ENCODE data around the gene CAMKV.

DNA sequence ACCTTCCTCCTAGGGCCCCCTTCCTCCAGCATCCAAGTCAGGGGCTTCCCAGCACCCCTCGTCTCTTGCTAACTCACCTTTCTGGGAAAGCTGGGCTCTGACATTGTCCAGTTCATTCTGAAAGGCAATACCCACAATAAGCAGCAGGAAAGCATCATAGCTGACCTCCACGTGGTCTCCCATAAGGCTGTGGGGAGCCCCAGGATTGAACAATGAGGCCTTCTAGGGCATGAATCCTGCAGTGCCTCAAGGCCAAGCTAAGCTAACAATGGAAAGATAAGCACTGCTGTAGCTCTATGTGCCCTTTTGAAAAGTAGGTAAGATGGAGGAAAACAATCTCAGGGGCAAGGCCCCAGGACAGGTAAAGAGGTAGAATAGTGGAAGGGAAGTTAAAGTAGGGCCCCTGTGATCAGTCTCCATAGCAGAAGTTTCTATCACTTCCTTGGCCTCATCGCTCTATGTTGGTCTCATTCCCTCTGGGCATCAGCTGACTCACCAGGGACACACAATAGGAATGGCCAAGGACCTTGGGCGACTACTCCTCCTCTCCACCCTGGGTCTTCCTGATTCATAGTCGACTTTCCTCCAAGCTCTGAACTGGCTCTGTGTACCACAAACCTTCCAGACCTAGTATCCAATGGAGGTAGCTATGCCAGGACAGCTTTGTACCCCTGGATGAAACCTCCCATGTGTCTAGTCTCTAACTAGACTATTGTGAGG is 25.1 kb downstream of the CAMKV start:
- TF ChIP-seq, protein P1, sequence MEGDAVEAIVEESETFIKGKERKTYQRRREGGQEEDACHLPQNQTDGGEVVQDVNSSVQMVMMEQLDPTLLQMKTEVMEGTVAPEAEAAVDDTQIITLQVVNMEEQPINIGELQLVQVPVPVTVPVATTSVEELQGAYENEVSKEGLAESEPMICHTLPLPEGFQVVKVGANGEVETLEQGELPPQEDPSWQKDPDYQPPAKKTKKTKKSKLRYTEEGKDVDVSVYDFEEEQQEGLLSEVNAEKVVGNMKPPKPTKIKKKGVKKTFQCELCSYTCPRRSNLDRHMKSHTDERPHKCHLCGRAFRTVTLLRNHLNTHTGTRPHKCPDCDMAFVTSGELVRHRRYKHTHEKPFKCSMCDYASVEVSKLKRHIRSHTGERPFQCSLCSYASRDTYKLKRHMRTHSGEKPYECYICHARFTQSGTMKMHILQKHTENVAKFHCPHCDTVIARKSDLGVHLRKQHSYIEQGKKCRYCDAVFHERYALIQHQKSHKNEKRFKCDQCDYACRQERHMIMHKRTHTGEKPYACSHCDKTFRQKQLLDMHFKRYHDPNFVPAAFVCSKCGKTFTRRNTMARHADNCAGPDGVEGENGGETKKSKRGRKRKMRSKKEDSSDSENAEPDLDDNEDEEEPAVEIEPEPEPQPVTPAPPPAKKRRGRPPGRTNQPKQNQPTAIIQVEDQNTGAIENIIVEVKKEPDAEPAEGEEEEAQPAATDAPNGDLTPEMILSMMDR (IDR thresholded peaks at IDR 0.05; ENCODE audit: poor library complexity): no peak
- TF ChIP-seq EZH2phosphoT487 (IDR thresholded peaks at IDR 0.05; ENCODE audit: low read depth, severe bottlenecking, unreplicated experiment) (no peak), EZH2 (IDR thresholded peaks at IDR 0.05; ENCODE audit: borderline replicate concordance) (no peak)
